ENCODE results near the gene OPCML.

Gene OPCML

GRCh38 chr11:133011604-133012003 lies 520.7 kb downstream of the OPCML start:
- DNase-seq = no peak

- DNase-seq = no peak
Observed at GRCh38 chr11:133007027-133007584, 525.2 kb downstream of the OPCML start.

- no peak for DNase-seq
Observed at GRCh38 chr11:133004369-133004768, 527.9 kb downstream of the OPCML start.

GRCh38 chr11:132999516-132999915 lies 532.8 kb downstream of the OPCML start:
- DNase-seq = peak; percentile 62

GRCh38 chr11:132999031-132999430 lies 533.3 kb downstream of the OPCML start:
- DNase-seq = no peak

GRCh38 chr11:132997396-132997795 lies 534.9 kb downstream of the OPCML start:
- DNase-seq = no peak

GRCh38 chr11:132994966-132995365 lies 537.3 kb downstream of the OPCML start:
- DNase-seq = no peak

- DNase-seq = no peak
Observed at GRCh38 chr11:132993991-132994502, 538.3 kb downstream of the OPCML start.

GRCh38 chr11:132992838-132993631 lies 539.3 kb downstream of the OPCML start:
- DNase-seq = no peak

GRCh38 chr11:132988411-132988810 lies 543.9 kb downstream of the OPCML start:
- DNase-seq = no peak

GRCh38 chr11:132987936-132988335 lies 544.4 kb downstream of the OPCML start:
- DNase-seq = no peak

- no peak for DNase-seq
Observed at GRCh38 chr11:132983641-132983978, 548.7 kb downstream of the OPCML start.

GRCh38 chr11:132982772-132983640 lies 549.3 kb downstream of the OPCML start:
- no peak for DNase-seq

- no peak for DNase-seq
Observed at GRCh38 chr11:132981131-132981956, 551.0 kb downstream of the OPCML start.

GRCh38 chr11:132980670-132981069 lies 551.6 kb downstream of the OPCML start:
- no peak for DNase-seq

- DNase-seq = no peak
Observed at GRCh38 chr11:132977746-132978145, 554.6 kb downstream of the OPCML start.

- DNase-seq = no peak
Observed at GRCh38 chr11:132977241-132977640, 555.1 kb downstream of the OPCML start.

GRCh38 chr11:132976115-132976514 lies 556.2 kb downstream of the OPCML start:
- no peak for DNase-seq

- no peak for DNase-seq
Observed at GRCh38 chr11:132973686-132974085, 558.6 kb downstream of the OPCML start.

GRCh38 chr11:132972565-132972964 lies 559.7 kb downstream of the OPCML start:
- no peak for DNase-seq

GRCh38 chr11:132971351-132971750 lies 561.0 kb downstream of the OPCML start:
- no peak for DNase-seq

- no peak for DNase-seq
Observed at GRCh38 chr11:132969892-132970291, 562.4 kb downstream of the OPCML start.

- DNase-seq = no peak
Observed at GRCh38 chr11:132962041-132962440, 570.3 kb downstream of the OPCML start.
